ENCODE data around the gene GNG7.
A peak's percentile ranks its signal among the peaks of the same experiment; 100 is the strongest.
"Not testable (repeated sequence)": the region's sequence is repeated elsewhere in the genome, so short reads cannot be mapped to it uniquely, and the experiment has no call there.

Gene GNG7

DNA sequence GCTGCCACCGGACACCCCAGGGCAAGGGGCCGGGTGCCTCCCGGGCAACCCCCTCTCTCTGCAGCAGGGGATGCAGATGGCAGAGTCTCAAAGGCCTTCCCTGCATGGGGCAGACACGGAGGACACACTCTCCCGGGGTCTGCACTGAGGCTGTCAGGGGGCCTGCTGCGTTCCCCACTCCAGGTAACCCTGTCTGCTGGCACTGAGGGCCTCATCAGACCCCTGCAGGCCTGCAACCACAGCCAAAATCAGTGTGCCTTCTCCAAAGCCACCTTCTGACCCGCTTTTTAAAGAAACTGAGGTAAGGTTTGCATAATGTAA, 93.9 kb downstream of the GNG7 start:
- Mint-ChIP-seq H3K9me3 (ENCODE audit: low read depth) (no peaks in the 10 kb centered on the region), H3K4me1 (ENCODE audit: low read depth) (peaks cover 32% of the 10 kb centered on the region), H3K27me3 (no peaks in the 10 kb centered on the region), H3K36me3 (no peaks in the 10 kb centered on the region), H3K4me3 (no peak overlapping the region), H3K27ac (peak overlapping the region; percentile 70)

DNA sequence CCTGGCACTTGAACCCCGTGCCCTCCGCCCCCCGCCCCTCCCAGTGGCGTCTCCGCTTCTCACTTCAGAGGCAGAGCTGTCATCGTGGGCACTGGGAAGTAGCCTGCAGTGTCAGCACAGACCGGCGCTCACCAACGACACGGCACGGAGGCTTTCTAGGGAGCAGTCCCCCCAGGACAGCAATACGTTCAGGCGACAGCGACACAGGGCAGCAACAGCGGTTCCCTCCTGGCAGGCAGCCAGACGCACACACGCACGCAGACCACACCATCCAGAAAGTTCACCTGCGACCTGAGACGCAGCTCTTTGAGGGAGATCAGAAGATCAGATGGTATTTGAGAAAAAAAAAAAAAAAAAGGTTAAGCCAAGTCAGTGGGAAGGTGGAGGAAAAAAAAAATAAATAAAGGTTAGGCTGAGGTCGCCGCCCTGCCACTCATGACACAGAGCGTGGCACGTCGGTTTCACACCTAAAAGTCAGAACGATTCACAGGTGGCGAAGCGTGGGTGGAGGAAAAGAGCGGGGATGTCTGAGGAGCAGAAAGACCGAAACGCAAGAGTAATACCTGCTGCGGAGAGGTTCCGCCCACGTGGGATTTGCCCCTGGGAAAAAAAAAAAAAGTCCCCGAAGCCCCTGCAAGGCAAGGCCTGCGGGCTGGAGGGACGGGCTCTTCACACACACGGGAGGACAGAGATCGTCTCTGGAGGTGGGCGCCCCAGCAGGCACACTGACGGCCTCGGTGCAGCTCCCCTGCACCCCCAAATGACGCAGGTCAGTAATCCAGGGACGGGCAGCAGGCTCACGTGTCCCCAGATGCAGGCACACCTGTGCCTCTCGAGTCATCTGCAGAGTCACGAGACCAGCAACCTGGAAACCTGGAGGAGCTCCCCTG, 94.5 kb downstream of the GNG7 start:
- peak overlapping the region; percentile 90 for H3K27ac Mint-ChIP-seq
- H3K4me1 Mint-ChIP-seq (ENCODE audit: low read depth): peaks cover 29% of the 10 kb centered on the region
- H3K36me3 Mint-ChIP-seq: no peaks in the 10 kb centered on the region
- H3K9me3 Mint-ChIP-seq (ENCODE audit: low read depth): no peaks in the 10 kb centered on the region
- no peaks in the 10 kb centered on the region for H3K27me3 Mint-ChIP-seq
- peak overlapping the region; percentile 81 for H3K4me3 Mint-ChIP-seq

DNA sequence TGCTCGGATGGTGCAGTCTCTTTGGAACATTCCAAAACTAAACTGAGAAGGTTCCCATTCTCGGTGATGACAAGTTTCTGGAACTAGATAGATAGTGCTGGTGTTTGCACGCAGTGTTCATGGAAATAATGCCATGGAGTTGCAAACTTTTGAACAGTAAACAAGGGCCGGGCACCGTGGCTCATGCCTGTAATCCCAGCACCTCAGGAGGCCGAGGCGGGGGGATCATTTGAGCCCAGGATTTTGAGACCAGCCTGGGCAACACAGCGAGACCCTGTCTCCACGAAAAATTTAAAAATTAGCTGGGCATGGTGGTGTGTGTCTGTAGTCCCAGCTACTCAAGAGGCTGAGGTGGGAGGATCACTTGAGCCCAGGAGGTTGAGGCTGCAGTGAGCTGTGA, 95.7 kb downstream of the GNG7 start:
- not testable (repeated sequence) for H3K9me3 Mint-ChIP-seq (ENCODE audit: low read depth); H3K36me3 Mint-ChIP-seq; H3K27ac Mint-ChIP-seq; H3K27me3 Mint-ChIP-seq; H3K4me3 Mint-ChIP-seq
- H3K4me1 Mint-ChIP-seq (ENCODE audit: low read depth): peaks cover 27% of the 10 kb centered on the region

DNA sequence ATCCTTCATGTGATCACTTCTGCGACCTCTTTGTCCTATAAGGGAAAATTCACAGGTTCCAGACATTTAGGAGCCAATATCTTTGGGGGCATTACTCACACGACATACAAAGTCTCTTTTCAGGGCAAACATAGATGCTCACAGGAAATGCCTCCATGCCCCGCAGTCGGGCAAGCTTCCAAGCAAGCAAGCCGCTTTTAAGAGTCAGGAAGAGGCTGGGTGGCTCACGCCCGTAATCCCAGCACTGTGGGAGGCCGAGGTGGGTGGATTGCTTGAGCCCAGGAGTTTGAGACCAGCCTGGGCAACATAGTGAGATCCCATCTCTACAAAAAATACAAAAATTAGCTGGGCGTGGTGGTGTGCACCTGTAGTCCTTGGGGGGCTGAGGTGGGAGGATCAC, 96.6 kb downstream of the GNG7 start:
- H3K27me3 Mint-ChIP-seq; H3K27ac Mint-ChIP-seq; H3K9me3 Mint-ChIP-seq (ENCODE audit: low read depth); H3K36me3 Mint-ChIP-seq; H3K4me3 Mint-ChIP-seq: not testable (repeated sequence)
- H3K4me1 Mint-ChIP-seq (ENCODE audit: low read depth): peaks cover 23% of the 10 kb centered on the region

GRCh38 chr19:2604747-2605329, 97.7 kb downstream of the GNG7 start:
- Mint-ChIP-seq H3K4me1 (ENCODE audit: low read depth) (peaks cover 21% of the 10 kb centered on the region), H3K27me3 (no peaks in the 10 kb centered on the region), H3K9me3 (ENCODE audit: low read depth) (no peaks in the 10 kb centered on the region), H3K36me3 (no peaks in the 10 kb centered on the region), H3K27ac (no peak overlapping the region), H3K4me3 (no peak overlapping the region)

- Mint-ChIP-seq H3K27me3 (no peaks in the 10 kb centered on the region), H3K4me3 (no peak overlapping the region), H3K4me1 (ENCODE audit: low read depth) (peaks cover 18% of the 10 kb centered on the region), H3K27ac (no peak overlapping the region), H3K9me3 (ENCODE audit: low read depth) (no peaks in the 10 kb centered on the region), H3K36me3 (no peaks in the 10 kb centered on the region)
These were observed 99.2 kb downstream of the GNG7 start for GRCh38 chr19:2603334-2603733.

DNA sequence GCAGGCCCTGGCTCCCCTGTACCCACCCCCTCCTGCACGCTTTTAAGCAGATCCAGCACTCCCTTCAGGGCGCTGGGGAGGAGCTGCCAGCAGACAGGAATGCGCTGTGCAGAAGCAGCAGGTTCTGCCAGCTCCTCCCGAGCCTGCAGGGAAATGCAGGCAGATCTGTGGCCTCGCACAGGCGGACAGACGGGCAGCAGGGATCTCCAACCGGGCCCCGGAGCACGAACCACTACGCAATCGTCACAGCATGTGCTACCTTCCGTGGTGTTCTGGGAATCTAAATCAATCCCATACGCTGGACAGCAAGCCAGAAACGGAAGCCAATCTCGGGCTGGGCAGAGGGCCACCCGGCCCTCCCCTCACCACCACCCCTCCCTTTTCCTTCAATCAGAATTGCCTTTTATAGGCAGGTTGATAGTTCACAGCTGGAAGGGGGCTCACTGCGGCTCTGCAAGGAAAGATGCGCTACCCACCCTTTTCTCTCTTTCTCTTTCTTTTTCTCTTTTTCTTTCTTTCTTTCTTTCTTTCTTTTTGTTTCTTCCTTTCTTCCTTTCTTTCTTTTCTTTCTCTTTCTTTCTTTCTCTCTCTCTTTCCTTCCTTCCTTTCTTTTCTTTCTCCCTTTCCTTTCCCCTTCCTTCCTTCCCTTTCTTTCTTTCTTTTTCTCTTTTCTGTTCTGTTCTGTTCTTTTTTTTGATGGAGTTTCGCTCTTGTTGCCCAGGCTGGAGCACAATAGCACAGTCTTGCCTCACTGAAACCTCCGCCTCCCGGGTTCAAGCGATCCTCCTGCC, 99.9 kb downstream of the GNG7 start:
- H3K4me3 Mint-ChIP-seq: no peak overlapping the region
- H3K27ac Mint-ChIP-seq: no peak overlapping the region
- H3K9me3 Mint-ChIP-seq (ENCODE audit: low read depth): no peaks in the 10 kb centered on the region
- H3K36me3 Mint-ChIP-seq: no peaks in the 10 kb centered on the region
- H3K27me3 Mint-ChIP-seq: no peaks in the 10 kb centered on the region
- H3K4me1 Mint-ChIP-seq (ENCODE audit: low read depth): peaks cover 12% of the 10 kb centered on the region

- Mint-ChIP-seq H3K36me3 (no peaks in the 10 kb centered on the region), H3K9me3 (ENCODE audit: low read depth) (no peaks in the 10 kb centered on the region), H3K4me1 (ENCODE audit: low read depth) (peaks cover 10% of the 10 kb centered on the region), H3K27ac (no peak overlapping the region), H3K27me3 (no peaks in the 10 kb centered on the region), H3K4me3 (no peak overlapping the region)
These were observed 101.3 kb downstream of the GNG7 start for GRCh38 chr19:2600914-2601870.

- Mint-ChIP-seq H3K27me3 (no peaks in the 10 kb centered on the region), H3K4me1 (ENCODE audit: low read depth) (peaks cover 7% of the 10 kb centered on the region), H3K27ac (no peak overlapping the region), H3K9me3 (ENCODE audit: low read depth) (no peaks in the 10 kb centered on the region), H3K4me3 (no peak overlapping the region), H3K36me3 (no peaks in the 10 kb centered on the region)
These were observed 108.2 kb downstream of the GNG7 start for GRCh38 chr19:2594319-2594718.

DNA sequence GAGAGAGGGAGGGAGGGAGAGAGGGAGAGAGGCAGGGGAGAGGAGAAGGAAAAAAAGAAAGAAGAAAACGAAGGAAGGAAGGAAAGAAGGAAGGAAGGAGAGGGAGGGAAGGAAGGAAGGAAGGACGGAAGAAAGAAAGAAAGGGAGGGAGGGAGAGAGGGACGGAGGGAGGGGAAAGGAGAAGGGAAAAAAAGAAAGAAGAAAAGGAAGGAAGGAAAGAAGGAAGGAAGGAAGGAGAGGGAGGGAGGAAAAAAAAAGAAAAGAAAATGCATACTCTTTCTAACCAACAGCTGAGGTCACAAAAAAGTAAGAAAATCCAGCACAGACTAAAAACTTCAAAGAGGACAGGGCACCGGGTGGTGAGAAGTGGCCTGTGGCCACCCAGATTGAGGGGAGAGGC, 109.7 kb downstream of the GNG7 start:
- H3K27me3 Mint-ChIP-seq: no peaks in the 10 kb centered on the region
- H3K4me1 Mint-ChIP-seq (ENCODE audit: low read depth): no peaks in the 10 kb centered on the region
- H3K36me3 Mint-ChIP-seq: no peaks in the 10 kb centered on the region
- no peaks in the 10 kb centered on the region for H3K9me3 Mint-ChIP-seq (ENCODE audit: low read depth)
- H3K4me3 Mint-ChIP-seq: no peak overlapping the region
- no peak overlapping the region for H3K27ac Mint-ChIP-seq

- H3K9me3 Mint-ChIP-seq (ENCODE audit: low read depth): no peaks in the 10 kb centered on the region
- H3K27me3 Mint-ChIP-seq: no peaks in the 10 kb centered on the region
- no peak overlapping the region for H3K27ac Mint-ChIP-seq
- no peak overlapping the region for H3K4me3 Mint-ChIP-seq
- H3K36me3 Mint-ChIP-seq: no peaks in the 10 kb centered on the region
- H3K4me1 Mint-ChIP-seq (ENCODE audit: low read depth): no peaks in the 10 kb centered on the region
These were observed 110.8 kb downstream of the GNG7 start for GRCh38 chr19:2591537-2592291.

DNA sequence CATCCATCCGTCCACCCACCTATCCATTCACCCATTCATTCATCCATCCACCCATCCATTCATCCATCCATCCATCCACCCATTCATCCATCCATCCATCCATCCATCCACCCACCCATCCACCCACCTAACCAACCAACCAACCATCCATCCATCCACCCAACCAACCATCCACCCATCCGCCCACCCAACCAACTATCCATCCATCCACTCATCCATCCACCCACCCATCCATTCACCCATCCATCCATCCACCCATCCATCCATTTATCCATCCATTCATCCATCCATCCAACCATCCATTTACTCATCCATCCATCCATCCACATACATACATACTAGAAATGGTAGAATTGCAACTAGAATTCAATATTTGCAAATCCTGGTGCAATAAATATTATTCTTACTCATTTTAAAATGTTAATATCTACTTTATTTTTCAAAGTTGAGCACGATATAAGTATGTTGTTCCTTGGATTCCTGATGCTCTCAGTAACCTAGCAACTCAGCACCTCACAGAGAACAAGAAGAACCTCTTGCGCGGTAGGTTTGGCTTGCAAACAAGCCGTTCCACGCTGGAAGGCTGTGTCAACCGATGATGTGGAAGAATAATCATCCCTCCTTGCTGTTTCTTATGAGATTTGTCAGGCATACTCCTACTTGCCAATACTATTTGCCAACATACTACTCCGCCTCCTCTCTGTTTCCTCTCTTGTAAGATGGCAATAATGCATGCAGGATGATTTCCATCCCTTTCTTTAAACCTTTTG, 111.7 kb downstream of the GNG7 start:
- Mint-ChIP-seq H3K9me3 (ENCODE audit: low read depth) (no peaks in the 10 kb centered on the region), H3K36me3 (no peaks in the 10 kb centered on the region), H3K27ac (no peak overlapping the region), H3K4me1 (ENCODE audit: low read depth) (no peaks in the 10 kb centered on the region), H3K4me3 (no peak overlapping the region), H3K27me3 (no peaks in the 10 kb centered on the region)

DNA sequence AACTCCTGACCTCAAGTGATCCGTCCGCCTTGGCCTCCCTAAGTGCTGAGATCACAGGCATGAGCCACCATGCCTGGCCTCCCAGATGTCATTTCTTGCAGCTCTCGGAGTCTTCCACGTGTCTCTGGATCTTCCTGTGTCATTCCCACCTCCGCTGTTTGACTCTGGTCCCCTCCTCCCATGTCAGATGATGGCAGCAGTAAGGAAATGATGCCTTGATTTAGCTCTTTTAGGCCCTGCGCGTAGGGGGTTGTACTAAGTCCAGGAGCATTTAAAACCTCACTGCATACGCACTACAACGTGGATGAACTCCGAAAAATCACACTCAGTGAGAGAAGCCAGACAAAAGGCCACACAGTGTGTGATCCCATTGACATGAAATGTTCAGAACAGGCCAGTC, 113.1 kb downstream of the GNG7 start:
- no peaks in the 10 kb centered on the region for H3K27me3 Mint-ChIP-seq

More for the DNA sequence above, 113.1 kb downstream of the GNG7 start:
- Mint-ChIP-seq H3K4me3 (no peak overlapping the region), H3K4me1 (ENCODE audit: low read depth) (no peaks in the 10 kb centered on the region), H3K9me3 (ENCODE audit: low read depth) (no peaks in the 10 kb centered on the region), H3K36me3 (no peaks in the 10 kb centered on the region), H3K27ac (no peak overlapping the region)

All from activated naive CD8-positive, alpha-beta T cell (primary cell).